ENCODE results near the gene KLF15.

DNA sequence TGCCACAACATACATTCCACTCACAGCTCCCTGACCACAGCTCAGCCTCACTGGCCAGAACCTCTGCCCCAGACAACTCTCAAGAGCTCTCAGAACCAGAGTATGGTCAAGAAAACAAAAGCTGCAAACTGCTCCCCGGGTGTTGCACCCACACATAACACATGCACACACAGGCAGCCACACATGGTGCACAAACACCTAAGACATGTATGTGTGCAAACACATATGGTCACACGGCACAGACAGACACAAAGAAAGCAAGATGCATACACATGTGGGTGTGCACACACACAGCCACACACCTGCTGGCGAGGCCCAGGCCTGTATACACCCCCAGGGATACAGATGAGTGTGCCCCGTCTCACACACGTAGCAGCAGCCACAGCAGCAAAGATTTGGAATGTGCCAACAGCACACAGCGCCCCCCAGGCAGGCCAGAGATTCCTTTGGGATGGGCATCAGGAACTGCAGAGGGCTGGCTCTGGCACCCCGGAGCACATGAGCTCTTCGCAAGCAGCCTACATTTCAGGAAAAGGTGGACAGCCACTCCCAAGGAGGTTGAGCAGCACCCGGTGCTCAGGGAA is 6.6 kb downstream of the KLF15 start:
- TF ChIP-seq POLR2AphosphoS5 (IDR thresholded peaks at IDR 0.05; ENCODE audit: low read depth, low read length) (no peak), TAF1 (IDR thresholded peaks at IDR 0.05; ENCODE audit: borderline replicate concordance, insufficient read depth, low read length) (no peak), SIN3A (IDR thresholded peaks at IDR 0.05; ENCODE audit: borderline replicate concordance, insufficient read depth, low read length) (no peak), FOXP2 (optimal IDR thresholded peaks at IDR 0.05; ENCODE audit: borderline replicate concordance, extremely low read depth, extremely low read length, insufficient read depth) (no peak)
- TF ChIP-seq, protein P1, sequence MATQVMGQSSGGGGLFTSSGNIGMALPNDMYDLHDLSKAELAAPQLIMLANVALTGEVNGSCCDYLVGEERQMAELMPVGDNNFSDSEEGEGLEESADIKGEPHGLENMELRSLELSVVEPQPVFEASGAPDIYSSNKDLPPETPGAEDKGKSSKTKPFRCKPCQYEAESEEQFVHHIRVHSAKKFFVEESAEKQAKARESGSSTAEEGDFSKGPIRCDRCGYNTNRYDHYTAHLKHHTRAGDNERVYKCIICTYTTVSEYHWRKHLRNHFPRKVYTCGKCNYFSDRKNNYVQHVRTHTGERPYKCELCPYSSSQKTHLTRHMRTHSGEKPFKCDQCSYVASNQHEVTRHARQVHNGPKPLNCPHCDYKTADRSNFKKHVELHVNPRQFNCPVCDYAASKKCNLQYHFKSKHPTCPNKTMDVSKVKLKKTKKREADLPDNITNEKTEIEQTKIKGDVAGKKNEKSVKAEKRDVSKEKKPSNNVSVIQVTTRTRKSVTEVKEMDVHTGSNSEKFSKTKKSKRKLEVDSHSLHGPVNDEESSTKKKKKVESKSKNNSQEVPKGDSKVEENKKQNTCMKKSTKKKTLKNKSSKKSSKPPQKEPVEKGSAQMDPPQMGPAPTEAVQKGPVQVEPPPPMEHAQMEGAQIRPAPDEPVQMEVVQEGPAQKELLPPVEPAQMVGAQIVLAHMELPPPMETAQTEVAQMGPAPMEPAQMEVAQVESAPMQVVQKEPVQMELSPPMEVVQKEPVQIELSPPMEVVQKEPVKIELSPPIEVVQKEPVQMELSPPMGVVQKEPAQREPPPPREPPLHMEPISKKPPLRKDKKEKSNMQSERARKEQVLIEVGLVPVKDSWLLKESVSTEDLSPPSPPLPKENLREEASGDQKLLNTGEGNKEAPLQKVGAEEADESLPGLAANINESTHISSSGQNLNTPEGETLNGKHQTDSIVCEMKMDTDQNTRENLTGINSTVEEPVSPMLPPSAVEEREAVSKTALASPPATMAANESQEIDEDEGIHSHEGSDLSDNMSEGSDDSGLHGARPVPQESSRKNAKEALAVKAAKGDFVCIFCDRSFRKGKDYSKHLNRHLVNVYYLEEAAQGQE (IDR thresholded peaks at IDR 0.05; ENCODE audit: insufficient read depth in 1 of 2, low read depth in 2 of 2, low read length in 2 of 2), result no peak

All from PFSK-1 (cell line).